SK-N-SH (cell line): Measurements from ENCODE around the gene CCDC27. TPM values are rescaled to one million over a fixed set of nuclear protein-coding genes. Genes with fewer than 3 reads are reported as not detected.

Source experiments
- CTCF ChIA-PET: fragments of 300-600, 350-600 bp; formaldehyde crosslinking; extraction: SDS; loops from one replicate; lab custom pipeline; 2021; lab: Yijun Ruan, JAX
- POLR2A ChIA-PET: fragments of 350-600 bp; sonication (Branson Sonifier 250); formaldehyde crosslinking; extraction: SDS; loops from one replicate; lab custom pipeline; 2020; ENCODE audit warnings: antibody characterized with exemption, inconsistent platforms; lab: Yijun Ruan, JAX
- DNase-seq: peaks from one replicate; pipeline ENCODE4 v3.0.0; 2012
- H2AFZ ChIP-seq: fragments of 200-600 bp; sonication (generic); 2 replicates; pipeline ENCODE4 v1.8.1; 2016; ENCODE audit warnings: antibody characterized with exemption, mild to moderate bottlenecking, low read depth
- H3F3A ChIP-seq: fragments of 200-600 bp; sonication (generic); replicated peaks from 2 replicates; pipeline ENCODE3; 2016; ENCODE audit warnings: antibody characterized with exemption, mild to moderate bottlenecking; ENCODE audit not compliant: insufficient read depth
- H3K27ac ChIP-seq, 2 experiments: fragments of 200-500 bp in 1 of 2; fragments of 200-600 bp in 1 of 2; sonication (Bioruptor generic) in 1 of 2; sonication (generic), shearing (Covaris generic) in 1 of 2; 2 replicates each; pipeline versions ENCODE4 v1.5.1 to v1.6.1; 2014 to 2016; ENCODE audit warnings: low read depth in 2 of 2, inconsistent platforms in 1 of 2, low read length in 1 of 2, mild to moderate bottlenecking in 1 of 2, mixed read lengths in 1 of 2
- H3K27me3 ChIP-seq: fragments of 200-600 bp; sonication (generic), shearing (Covaris generic); 2 replicates; pipeline ENCODE4 v1.6.1; 2016; ENCODE audit warnings: mixed run types; ENCODE audit not compliant: insufficient read depth
- H3K36me3 ChIP-seq, 2 experiments: fragments of 200-500 bp in 1 of 2; fragments of 200-600 bp in 1 of 2; sonication (Bioruptor generic) in 1 of 2; sonication (generic) in 1 of 2; replicated peaks in 1 of 2; 2 replicates each; pipeline versions ENCODE3 to v1.5.1; 2014 to 2016; ENCODE audit warnings: low read length in 1 of 2, mild to moderate bottlenecking in 1 of 2; ENCODE audit not compliant: insufficient read depth in 2 of 2, control insufficient read depth in 1 of 2
- H3K4me1 ChIP-seq, 2 experiments: fragments of 200-500 bp in 1 of 2; fragments of 200-600 bp in 1 of 2; sonication (Bioruptor generic) in 1 of 2; sonication (generic), shearing (Covaris generic) in 1 of 2; 2 replicates each; pipeline versions ENCODE4 v1.5.1 to v1.6.1; 2014 to 2016; ENCODE audit warnings: low read depth in 1 of 2, low read length in 1 of 2, mixed run types in 1 of 2; ENCODE audit not compliant: insufficient read depth in 2 of 2, control insufficient read depth in 1 of 2
- H3K4me2 ChIP-seq: fragments of 200-600 bp; sonication (generic), shearing (Covaris generic); 2 replicates; pipeline ENCODE4 v1.6.1; 2017; ENCODE audit warnings: mixed run types
- H3K4me3 ChIP-seq, 2 experiments: fragments of 200-500 bp in 1 of 2; fragments of 200-600 bp in 1 of 2; sonication (Bioruptor generic) in 1 of 2; sonication (generic), shearing (Covaris generic) in 1 of 2; 2 replicates each; pipeline versions ENCODE4 v1.5.1 to v1.8.1; 2014 to 2016; ENCODE audit warnings: low read depth in 2 of 2, inconsistent platforms in 1 of 2, low read length in 1 of 2, mild to moderate bottlenecking in 1 of 2, mixed read lengths in 1 of 2, moderate library complexity in 1 of 2
- H3K79me2 ChIP-seq: fragments of 200-600 bp; sonication (generic); 2 replicates; pipeline ENCODE4 v1.8.1; 2017; ENCODE audit warnings: mild to moderate bottlenecking; ENCODE audit not compliant: insufficient read depth
- H3K9ac ChIP-seq: fragments of 200-600 bp; sonication (generic); 2 replicates; pipeline ENCODE4 v1.6.1; 2017; ENCODE audit warnings: mixed run types
- H3K9me2 ChIP-seq: fragments of 200-600 bp; sonication (generic); 2 replicates; pipeline ENCODE4 v1.6.1; 2017; ENCODE audit warnings: mixed run types
- H3K9me3 ChIP-seq: fragments of 200-600 bp; sonication (generic); 2 replicates; pipeline ENCODE4 v1.6.1; 2017; ENCODE audit warnings: mixed run types, mild to moderate bottlenecking, moderate library complexity
- H4K20me1 ChIP-seq: fragments of 200-600 bp; sonication (generic); 2 replicates; pipeline ENCODE4 v1.6.1; 2017; ENCODE audit warnings: mild to moderate bottlenecking, mixed run types; ENCODE audit not compliant: insufficient read depth
- CHD2 ChIP-seq: fragments of 150-350 bp; IDR thresholded peaks from 2 replicates; pipeline ENCODE4 v1.6.1; 2018; ENCODE audit warnings: low read length; ENCODE audit not compliant: partially characterized antibody
- EP300 ChIP-seq, 2 experiments: IDR thresholded peaks; 2 replicates each; pipeline versions ENCODE4 v1.4.0 to v1.6.1; 2012; ENCODE audit warnings: borderline replicate concordance in 1 of 2, low read depth in 1 of 2, low read length in 1 of 2
- FOXJ3 ChIP-seq: sonication (generic); formaldehyde crosslinking; IDR thresholded peaks from 2 replicates; pipeline ENCODE4 v1.5.1; 2020; ENCODE audit warnings: mild to moderate bottlenecking, missing genetic modification reagents
- GATA2 ChIP-seq: sonication (generic); formaldehyde crosslinking; IDR thresholded peaks from 2 replicates; pipeline ENCODE4 v1.5.0; 2020; ENCODE audit warnings: mild to moderate bottlenecking, missing genetic modification reagents
- IRF3 ChIP-seq: fragments of 150-350 bp; IDR thresholded peaks from 2 replicates; pipeline ENCODE4 v1.6.1; 2016; ENCODE audit warnings: mild to moderate bottlenecking, low read depth, low read length
- JUND ChIP-seq: IDR thresholded peaks from 2 replicates; pipeline ENCODE4 v1.4.0; 2012
- REST ChIP-seq: IDR thresholded peaks from 2 replicates; pipeline ENCODE4 v1.6.1; 2012; ENCODE audit warnings: mild to moderate bottlenecking, low read depth, low read length, moderate library complexity
- TAF1 ChIP-seq: IDR thresholded peaks from 2 replicates; pipeline ENCODE4 v1.6.1; 2012; ENCODE audit warnings: low read depth, mild to moderate bottlenecking, low read length, moderate library complexity, borderline replicate concordance
- TCF12 ChIP-seq: IDR thresholded peaks from 2 replicates; pipeline ENCODE4 v1.4.0; 2012
- USF1 ChIP-seq: IDR thresholded peaks from 2 replicates; pipeline ENCODE4 v1.4.0; 2012; ENCODE audit warnings: low read depth, borderline replicate concordance
- WGBS: methylation state at CpG from one replicate; pipeline ENCODE4 v1.1.6; 2017; ENCODE audit warnings: low lambda C conversion rate; 5-methylcytosine and 5-hydroxymethylcytosine counted together
- polyA plus RNA-seq, 3 experiments: library from polyadenylated mRNA; depleted of rRNA; stranded (reverse); fragments of >200 nt; gene quantifications; 2 replicates each; pipeline ENCODE4 v1.2.3, GENCODE V29; 2012

The CCDC27 gene
- polyA plus RNA-seq, 1 of the 3 experiments (the other 2 are of a cell fraction) = not detected

- no peak for TF ChIP-seq FOXJ3 (CRISPR knock-in tag)
- Histone ChIP-seq H3K9me2 (no peaks in the 10 kb centered on the region), H3K79me2 (no peaks in the 10 kb centered on the region), H4K20me1 (no peaks in the 10 kb centered on the region), H3K27me3 (no peaks in the 10 kb centered on the region), H3K9me3 (no peaks in the 10 kb centered on the region), H3K4me3 (no peak overlapping the region), H3K36me3 (no peaks in the 10 kb centered on the region), H3K27ac (peak overlapping the region in 1 of 2 experiments; percentile 78; a peak in 2 of 4 replicates), H3F3A (no peaks in the 10 kb centered on the region), H3K9ac (no peak overlapping the region), H3K4me2 (no peak overlapping the region), H3K4me1 (peaks cover 0 to 75% of the 10 kb centered on the region in 2 experiments; a peak in 1 of 4 replicates), H2AFZ (no peak overlapping the region)
- ChIA-PET POLR2A (interaction anchor here (0.6 to 1.5 kb wide), 2 partner anchors 8 to 12 kb away, joined by 3 to 4 read pairs; no protein-coding TSS in a partner anchor), CTCF (interaction anchor here (0.6 to 16.2 kb wide), 5 partner anchors 10 to 258 kb away, joined by 3 to 369 read pairs (median 7); no protein-coding TSS in a partner anchor)
- DNase-seq = no peak
- WGBS = 0% methylated on average over 1 of the region's 11 CpGs
Observed at GRCh38 chr1:3711381-3711779, 40.9 kb upstream of the CCDC27 start.

- H3K4me2 ChIP-seq = no peak overlapping the region
- no peaks in the 10 kb centered on the region for H4K20me1 ChIP-seq
- H3K27me3 ChIP-seq = no peaks in the 10 kb centered on the region
- H3K9me3 ChIP-seq = no peaks in the 10 kb centered on the region
- no peaks in the 10 kb centered on the region for H3K36me3 ChIP-seq
- no peak overlapping the region for H3K4me3 ChIP-seq
- CTCF ChIA-PET = interaction anchor here (2.0 to 16.2 kb wide), 4 partner anchors 11 to 259 kb away, joined by 5 to 369 read pairs (median 46); no protein-coding TSS in a partner anchor
- H3K9ac ChIP-seq = no peak overlapping the region
- WGBS = 41% methylated on average over 13 of the region's 24 CpGs
- H3F3A ChIP-seq = no peaks in the 10 kb centered on the region
- DNase-seq = peak; percentile 87
- H3K4me1 ChIP-seq = peaks cover 0 to 81% of the 10 kb centered on the region in 2 experiments; a peak in 2 of 4 replicates
- no peak overlapping the region for H2AFZ ChIP-seq
- H3K79me2 ChIP-seq = no peaks in the 10 kb centered on the region
- peak overlapping the region in 1 of 2 experiments; percentile 78; a peak in 2 of 4 replicates for H3K27ac ChIP-seq
- TF ChIP-seq USF1 = no peak
- TF ChIP-seq TAF1 = no peak
- no peak for TF ChIP-seq JUND
- no peak for TF ChIP-seq REST
- peak in 1 of 2 experiments; percentile 47; a peak in 1 of 4 replicates for TF ChIP-seq EP300 (IDR thresholded peaks at IDR 0.05; ENCODE audit: borderline replicate concordance in 1 of 2, low read depth in 1 of 2, low read length in 1 of 2)
- TF ChIP-seq CHD2 = peak; percentile 37
- no peak for TF ChIP-seq FOXJ3 (CRISPR knock-in tag)
- peak; percentile 41; the same call in 1 of the 2 replicates for TF ChIP-seq GATA2 (CRISPR knock-in tag)
- no peak for TF ChIP-seq IRF3
- no peak for TF ChIP-seq TCF12
- POLR2A ChIA-PET = interaction anchor here (1.1 to 1.5 kb wide), 2 partner anchors 7 to 9 kb away, joined by 4 read pairs; no protein-coding TSS in a partner anchor
- no peaks in the 10 kb centered on the region for H3K9me2 ChIP-seq
Observed at GRCh38 chr1:3711780-3712451, 40.3 kb upstream of the CCDC27 start.
